Measurements from ENCODE around the gene HIGD1A. TPM values are rescaled to one million over a fixed set of nuclear protein-coding genes. Genes with fewer than 3 reads are reported as not detected.

Gene HIGD1A
- total and polyA plus RNA-seq, 7 donors, result 81.0 to 169 (median 118) TPM

GRCh38 chr3:42743204-42743995 is 60.9 kb downstream of the HIGD1A start:
- Histone ChIP-seq H3K4me1 (peaks cover 43% of the 10 kb centered on the region), H3K27me3 (ENCODE audit: insufficient read depth in 3 of 3, low read length in 2 of 3) (no peaks in the 10 kb centered on the region), H3K9me3 (no peaks in the 10 kb centered on the region), H3K36me3 (ENCODE audit: insufficient read depth in 1 of 2, low read depth in 1 of 2) (no peaks in the 10 kb centered on the region), H3K4me3 (no peak overlapping the region), H3K27ac (peak overlapping the region; percentile 95)
- TF ChIP-seq CTCF (IDR thresholded peaks at IDR 0.05), result no peak
- DNase-seq, result no peak
- no peak for ATAC-seq
- intact Hi-C loops (cut with DNase I), result loop anchor here in 1 of 2 donors (10.0 kb wide), 1 partner anchor 89 kb away; the partner anchor contains the start of gene ZBTB47
- 95 to 96% (median 96%) methylated on average over 7 of the region's 7 CpGs for WGBS, 3 donors

- WGBS, 3 donors, result 83 to 92% (median 90%) methylated on average over 9 of the region's 9 CpGs
- ATAC-seq, result no peak
- no peak for TF ChIP-seq CTCF (IDR thresholded peaks at IDR 0.05)
- intact Hi-C loops (cut with DNase I), result loop anchor here in 1 of 2 donors (10.0 kb wide), 1 partner anchor 88 kb away; the partner anchor contains the start of gene ZBTB47
- H3K9me3 ChIP-seq, result no peaks in the 10 kb centered on the region
- H3K27me3 ChIP-seq (ENCODE audit: insufficient read depth in 3 of 3, low read length in 2 of 3), result no peaks in the 10 kb centered on the region
- peak overlapping the region; percentile 95 for H3K27ac ChIP-seq
- no peak for DNase-seq
- H3K4me3 ChIP-seq, result no peak overlapping the region
- peaks cover 43% of the 10 kb centered on the region for H3K4me1 ChIP-seq
- H3K36me3 ChIP-seq (ENCODE audit: insufficient read depth in 1 of 2, low read depth in 1 of 2), result no peaks in the 10 kb centered on the region
Measured at GRCh38 chr3:42742688-42743087, 61.6 kb downstream of the HIGD1A start.

GRCh38 chr3:42742259-42742658 is 62.0 kb downstream of the HIGD1A start:
- Histone ChIP-seq H3K27me3 (ENCODE audit: insufficient read depth in 3 of 3, low read length in 2 of 3) (no peaks in the 10 kb centered on the region), H3K27ac (peak overlapping the region; percentile 95), H3K9me3 (no peaks in the 10 kb centered on the region), H3K4me1 (peaks cover 43% of the 10 kb centered on the region), H3K36me3 (ENCODE audit: insufficient read depth in 1 of 2, low read depth in 1 of 2) (no peaks in the 10 kb centered on the region), H3K4me3 (no peak overlapping the region)
- WGBS, 3 donors, result 84 to 90% (median 88%) methylated on average over 4 of the region's 4 CpGs
- intact Hi-C loops (cut with DNase I), result loop anchor here in 1 of 2 donors (10.0 kb wide), 1 partner anchor 87 kb away; the partner anchor contains the start of gene ZBTB47
- no peak for TF ChIP-seq CTCF (IDR thresholded peaks at IDR 0.05)
- no peak for ATAC-seq
- no peak for DNase-seq

- Histone ChIP-seq H3K36me3 (ENCODE audit: insufficient read depth in 1 of 2, low read depth in 1 of 2) (no peaks in the 10 kb centered on the region), H3K4me3 (no peak overlapping the region), H3K27ac (peak overlapping the region; percentile 95), H3K9me3 (no peaks in the 10 kb centered on the region), H3K27me3 (ENCODE audit: insufficient read depth in 3 of 3, low read length in 2 of 3) (no peaks in the 10 kb centered on the region), H3K4me1 (peaks cover 41% of the 10 kb centered on the region)
- TF ChIP-seq CTCF (IDR thresholded peaks at IDR 0.05), result no peak
- 73 to 77% (median 74%) methylated on average over 3 of the region's 3 CpGs for WGBS, 3 donors
- intact Hi-C loops (cut with DNase I), result loop anchor here in 1 of 2 donors (2.0 to 10.0 kb wide), 2 partner anchors 39 to 87 kb away; partner anchors contain the start of genes HHATL and ZBTB47
- ATAC-seq (no peak), DNase-seq (no peak)
Measured at GRCh38 chr3:42741796-42742195, 62.5 kb downstream of the HIGD1A start.

All from psoas muscle (tissue), 8 donors.